Fibroblast of lung (primary cell): ENCODE measurements around the gene THRA. TPM values are rescaled to one million over a fixed set of nuclear protein-coding genes. Genes with fewer than 3 reads are reported as not detected.

ENCODE experiments used
- DNase-seq, 2 donors: peaks; one replicate each; pipeline versions ENCODE4 v3.0.0 to v3.0.0-alpha.2; 2010; ENCODE audit warnings: low read depth in 2 of 2
- H2AFZ ChIP-seq: 2 replicates; pipeline ENCODE4 v1.5.1; 2012; ENCODE audit warnings: low read length, control low read depth, inconsistent platforms
- H3K27ac ChIP-seq: 2 replicates; pipeline ENCODE4 v1.5.1; 2011; ENCODE audit warnings: low read length, control low read depth; ENCODE audit not compliant: insufficient read depth
- H3K27me3 ChIP-seq: 2 replicates; pipeline ENCODE4 v1.5.1; 2011; ENCODE audit warnings: mild to moderate bottlenecking, low read length; ENCODE audit not compliant: control insufficient read depth, insufficient read depth
- H3K36me3 ChIP-seq: 2 replicates; pipeline ENCODE4 v1.5.1; 2011; ENCODE audit warnings: low read length; ENCODE audit not compliant: control insufficient read depth, insufficient read depth
- H3K4me1 ChIP-seq: 2 replicates; pipeline ENCODE4 v1.5.1; 2011; ENCODE audit warnings: low read length; ENCODE audit not compliant: control insufficient read depth, insufficient read depth; ENCODE audit errors: extremely low read depth
- H3K4me2 ChIP-seq: 2 replicates; pipeline ENCODE4 v1.5.1; 2011; ENCODE audit warnings: low read length, control low read depth; ENCODE audit not compliant: insufficient read depth; ENCODE audit errors: extremely low read depth
- H3K4me3 ChIP-seq, 4 experiments: fragments of 200-600 bp in 1 of 4; sonication (generic) in 1 of 4; replicated peaks in 1 of 4; 2 replicates each; pipeline ENCODE4 v1.5.1; 2011 to 2016; ENCODE audit warnings: low read length in 4 of 4, low read depth in 3 of 4, mild to moderate bottlenecking in 3 of 4, control low read depth in 2 of 4, inconsistent platforms in 1 of 4, mixed read lengths in 1 of 4; ENCODE audit not compliant: insufficient read depth in 1 of 4; ENCODE audit errors: control extremely low read depth in 1 of 4
- H3K79me2 ChIP-seq: 2 replicates; pipeline ENCODE4 v1.5.1; 2012; ENCODE audit warnings: mild to moderate bottlenecking, low read length, inconsistent platforms; ENCODE audit not compliant: control insufficient read depth, insufficient read depth
- H3K9ac ChIP-seq: 2 replicates; pipeline ENCODE4 v1.5.1; 2011; ENCODE audit warnings: mild to moderate bottlenecking, low read length, control low read depth; ENCODE audit not compliant: insufficient read depth
- H3K9me3 ChIP-seq: 2 replicates; pipeline ENCODE4 v1.5.1; 2012; ENCODE audit warnings: low read depth, low read length; ENCODE audit not compliant: control insufficient read depth, insufficient read depth
- H4K20me1 ChIP-seq: 2 replicates; pipeline ENCODE4 v1.5.1; 2011; ENCODE audit warnings: low read length; ENCODE audit not compliant: control insufficient read depth, insufficient read depth; ENCODE audit errors: extremely low read depth
- EZH2 ChIP-seq: IDR thresholded peaks from 2 replicates; pipeline ENCODE4 v1.5.1; 2012; ENCODE audit warnings: low read length, control low read depth, mild to moderate bottlenecking; ENCODE audit errors: missing control alignments
- polyA plus RNA-seq, 2 donors: library from polyadenylated mRNA; depleted of rRNA in 1 of 2; stranded (reverse) in 1 of 2; unstranded in 1 of 2; fragments of >200 nt; gene quantifications; 2 replicates each; pipeline ENCODE4 v1.2.1, GENCODE V29; 2011 to 2012; ENCODE audit warnings: missing spikeins in 1 of 2
- total RNA-seq: library from RNA; depleted of rRNA; stranded (reverse); fragments of >200 nt; gene quantifications from 2 replicates; pipeline ENCODE4 v1.2.1, GENCODE V29; 2014
- TF ChIP-seq, protein P1 (sequence below), 2 donors: IDR thresholded peaks in 1 of 2; conservative IDR thresholded peaks in 1 of 2; 1 replicate in 1 of 2; 2 replicates in 1 of 2; pipeline ENCODE4 v1.5.1; 2011 to 2012; ENCODE audit warnings: low read length in 2 of 2, control low read depth in 1 of 2, inconsistent platforms in 1 of 2, low read depth in 1 of 2, mild to moderate bottlenecking in 1 of 2

The THRA gene
- total and polyA plus RNA-seq, 2 donors (not counting 1 experiment from before 2014, with no cell fraction given), result 27.2 to 52.8 TPM

DNA sequence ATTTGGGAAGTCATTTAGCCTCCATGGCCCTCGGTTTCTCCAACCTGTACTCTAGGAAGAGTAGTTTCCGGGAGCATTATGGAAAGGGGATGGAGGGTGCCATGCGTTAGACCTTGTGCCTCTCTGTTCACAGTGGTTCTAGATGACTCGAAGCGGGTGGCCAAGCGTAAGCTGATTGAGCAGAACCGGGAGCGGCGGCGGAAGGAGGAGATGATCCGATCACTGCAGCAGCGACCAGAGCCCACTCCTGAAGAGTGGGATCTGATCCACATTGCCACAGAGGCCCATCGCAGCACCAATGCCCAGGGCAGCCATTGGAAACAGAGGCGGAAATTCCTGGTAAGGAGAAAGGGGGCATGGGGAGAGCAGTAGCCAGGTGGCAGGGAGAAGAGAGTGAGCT is 21.7 kb downstream of the THRA start:
- Histone ChIP-seq H3K4me3 (no peak overlapping the region), H3K27ac (no peak overlapping the region), H3K79me2 (no peaks in the 10 kb centered on the region), H2AFZ (no peak overlapping the region), H3K4me1 (no peaks in the 10 kb centered on the region), H3K4me2 (no peak overlapping the region), H3K9me3 (no peaks in the 10 kb centered on the region), H3K36me3 (peaks cover 26% of the 10 kb centered on the region), H3K9ac (no peak overlapping the region), H3K27me3 (no peaks in the 10 kb centered on the region), H4K20me1 (no peaks in the 10 kb centered on the region)
- no peak for DNase-seq
- TF ChIP-seq, protein P1, sequence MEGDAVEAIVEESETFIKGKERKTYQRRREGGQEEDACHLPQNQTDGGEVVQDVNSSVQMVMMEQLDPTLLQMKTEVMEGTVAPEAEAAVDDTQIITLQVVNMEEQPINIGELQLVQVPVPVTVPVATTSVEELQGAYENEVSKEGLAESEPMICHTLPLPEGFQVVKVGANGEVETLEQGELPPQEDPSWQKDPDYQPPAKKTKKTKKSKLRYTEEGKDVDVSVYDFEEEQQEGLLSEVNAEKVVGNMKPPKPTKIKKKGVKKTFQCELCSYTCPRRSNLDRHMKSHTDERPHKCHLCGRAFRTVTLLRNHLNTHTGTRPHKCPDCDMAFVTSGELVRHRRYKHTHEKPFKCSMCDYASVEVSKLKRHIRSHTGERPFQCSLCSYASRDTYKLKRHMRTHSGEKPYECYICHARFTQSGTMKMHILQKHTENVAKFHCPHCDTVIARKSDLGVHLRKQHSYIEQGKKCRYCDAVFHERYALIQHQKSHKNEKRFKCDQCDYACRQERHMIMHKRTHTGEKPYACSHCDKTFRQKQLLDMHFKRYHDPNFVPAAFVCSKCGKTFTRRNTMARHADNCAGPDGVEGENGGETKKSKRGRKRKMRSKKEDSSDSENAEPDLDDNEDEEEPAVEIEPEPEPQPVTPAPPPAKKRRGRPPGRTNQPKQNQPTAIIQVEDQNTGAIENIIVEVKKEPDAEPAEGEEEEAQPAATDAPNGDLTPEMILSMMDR (conservative IDR thresholded peaks at IDR 0.05 in 1 of 2, IDR thresholded peaks at IDR 0.05 in 1 of 2; ENCODE audit: low read depth in 1 of 2, low read length in 2 of 2), result no peak
- TF ChIP-seq EZH2, result no peak

DNA sequence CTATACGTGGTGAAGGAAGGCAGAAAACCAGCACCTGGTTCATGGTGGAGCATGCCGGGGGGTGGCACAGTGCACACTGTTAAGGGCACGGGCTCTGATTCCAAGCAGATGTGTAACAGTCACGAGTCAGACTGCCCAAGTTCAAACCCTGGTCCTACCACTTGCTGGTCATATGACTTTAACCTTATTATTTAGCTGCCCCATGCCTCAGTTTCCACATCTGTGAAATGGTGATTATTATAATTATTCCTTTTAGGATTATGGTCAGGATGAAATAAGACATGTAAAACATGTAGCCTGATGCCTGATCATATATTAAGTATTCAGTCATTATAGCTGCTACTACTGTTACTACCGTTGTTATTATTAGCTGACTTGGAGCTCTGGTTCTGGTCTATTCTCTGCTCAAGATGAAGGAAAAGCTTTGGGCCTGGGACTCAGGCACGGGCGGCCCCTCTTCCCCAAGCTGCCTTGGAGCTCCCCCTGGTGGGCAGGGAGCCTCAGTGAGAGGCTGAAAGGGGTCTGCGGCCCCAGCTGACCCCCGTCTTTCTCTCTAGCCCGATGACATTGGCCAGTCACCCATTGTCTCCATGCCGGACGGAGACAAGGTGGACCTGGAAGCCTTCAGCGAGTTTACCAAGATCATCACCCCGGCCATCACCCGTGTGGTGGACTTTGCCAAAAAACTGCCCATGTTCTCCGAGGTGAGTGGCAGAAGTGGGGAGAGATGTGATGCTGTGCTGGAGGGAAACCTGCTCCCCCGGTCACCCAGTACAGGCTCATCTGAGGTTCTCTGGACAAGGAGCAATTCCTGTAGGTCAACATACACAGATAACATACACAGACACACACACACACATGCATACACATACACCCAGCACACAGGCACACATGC is 23.6 kb downstream of the THRA start:
- no peak overlapping the region for H3K4me2 ChIP-seq
- H3K9me3 ChIP-seq, result no peaks in the 10 kb centered on the region
- H3K79me2 ChIP-seq, result no peaks in the 10 kb centered on the region
- H3K9ac ChIP-seq, result no peak overlapping the region
- peak in 1 of 2 donors; percentile 49 for DNase-seq
- H3K4me3 ChIP-seq, result no peak overlapping the region
- TF ChIP-seq, protein P1 (conservative IDR thresholded peaks at IDR 0.05 in 1 of 2, IDR thresholded peaks at IDR 0.05 in 1 of 2; ENCODE audit: low read depth in 1 of 2, low read length in 2 of 2), result peak; percentile 65 to 75
- no peak for TF ChIP-seq EZH2
- H2AFZ ChIP-seq, result no peak overlapping the region
- H3K36me3 ChIP-seq, result peaks cover 27% of the 10 kb centered on the region
- H3K4me1 ChIP-seq, result no peaks in the 10 kb centered on the region
- no peaks in the 10 kb centered on the region for H4K20me1 ChIP-seq
- no peaks in the 10 kb centered on the region for H3K27me3 ChIP-seq
- no peak overlapping the region for H3K27ac ChIP-seq

DNA sequence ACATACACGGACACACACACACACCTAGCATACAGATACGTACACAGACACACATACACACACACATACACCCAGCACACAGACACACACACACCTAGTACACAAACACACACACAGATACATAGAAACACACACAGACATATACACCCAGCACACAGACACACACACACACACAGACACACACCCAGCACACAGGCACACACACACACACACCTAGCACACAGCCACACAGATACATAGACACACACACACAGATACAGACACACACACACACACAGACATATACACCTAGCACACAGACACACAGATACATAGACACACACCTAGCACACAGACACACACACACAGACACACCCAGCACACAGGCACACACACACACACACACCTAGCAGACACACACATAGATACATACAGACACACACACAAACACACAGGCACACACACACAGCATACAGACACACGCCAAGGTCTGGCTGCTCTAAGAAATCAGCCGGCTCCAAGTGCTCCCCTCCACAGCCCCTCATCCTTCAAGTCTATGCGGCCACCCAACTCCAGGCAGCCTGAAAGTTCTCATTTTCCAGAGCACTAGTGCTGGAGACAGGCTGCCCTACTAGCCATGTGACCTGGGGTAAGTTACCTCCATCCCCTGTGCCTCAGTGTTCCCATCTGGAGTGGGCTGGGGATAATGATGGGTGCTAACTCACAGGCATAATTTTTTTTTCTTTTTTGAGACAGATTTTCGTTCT is 24.5 kb downstream of the THRA start:
- no peak overlapping the region for H3K27ac ChIP-seq
- DNase-seq, result no peak
- no peak overlapping the region for H3K9ac ChIP-seq
- H3K4me1 ChIP-seq, result peaks cover 5% of the 10 kb centered on the region
- H3K27me3 ChIP-seq, result no peaks in the 10 kb centered on the region
- no peak overlapping the region for H3K4me3 ChIP-seq
- TF ChIP-seq, protein P1 (conservative IDR thresholded peaks at IDR 0.05 in 1 of 2, IDR thresholded peaks at IDR 0.05 in 1 of 2; ENCODE audit: low read depth in 1 of 2, low read length in 2 of 2), result no peak
- no peak for TF ChIP-seq EZH2
- no peak overlapping the region for H3K4me2 ChIP-seq
- peaks cover 27% of the 10 kb centered on the region for H3K36me3 ChIP-seq
- no peaks in the 10 kb centered on the region for H3K9me3 ChIP-seq
- no peaks in the 10 kb centered on the region for H3K79me2 ChIP-seq
- no peak overlapping the region for H2AFZ ChIP-seq
- H4K20me1 ChIP-seq, result no peaks in the 10 kb centered on the region
